HG03460 (cell line): Measurements from ENCODE around the gene CERK.
A peak's percentile ranks its signal among the peaks of the same experiment; 100 is the strongest.

Experiments
- ATAC-seq: cut with Tn5 transposase; IDR thresholded peaks from one replicate; pipeline ENCODE4 v1.9.1; 2021; ENCODE audit not compliant: unreplicated experiment

Gene CERK

GRCh38 chr22:46749682-46750529 is 11.9 kb upstream of the CERK start:
- no peak for ATAC-seq

- ATAC-seq, result no peak
These were observed 11.0 kb upstream of the CERK start for GRCh38 chr22:46748908-46749675.

- ATAC-seq, result no peak
These were observed 10.3 kb upstream of the CERK start for GRCh38 chr22:46748206-46748907.

- ATAC-seq, result no peak
These were observed 9.6 kb upstream of the CERK start for GRCh38 chr22:46747646-46748045.

GRCh38 chr22:46746620-46747019 is 8.6 kb upstream of the CERK start:
- no peak for ATAC-seq

GRCh38 chr22:46746192-46746591 is 8.1 kb upstream of the CERK start:
- ATAC-seq, result no peak

GRCh38 chr22:46744581-46744980 is 6.5 kb upstream of the CERK start:
- ATAC-seq, result no peak

GRCh38 chr22:46742576-46743221 is 4.6 kb upstream of the CERK start:
- ATAC-seq, result no peak

- ATAC-seq, result no peak
These were observed 4.0 kb upstream of the CERK start for GRCh38 chr22:46741974-46742519.

- ATAC-seq, result no peak
These were observed 3.1 kb upstream of the CERK start for GRCh38 chr22:46740910-46741780.

- no peak for ATAC-seq
These were observed 1.2 kb upstream of the CERK start for GRCh38 chr22:46739094-46739870.

- ATAC-seq, result no peak
These were observed 618 bp upstream of the CERK start for GRCh38 chr22:46738647-46739093.

GRCh38 chr22:46737105-46737975 is 712 bp downstream of the CERK start:
- ATAC-seq, result no peak

GRCh38 chr22:46736705-46737104 is 1.3 kb downstream of the CERK start:
- ATAC-seq, result no peak

GRCh38 chr22:46735747-46736608 is 2.1 kb downstream of the CERK start:
- no peak for ATAC-seq

GRCh38 chr22:46734830-46735453 is 3.1 kb downstream of the CERK start:
- peak; percentile 39 for ATAC-seq
